Caco-2 (cell line): ENCODE data around the gene PRPS1. TPM values are rescaled to one million over a fixed set of nuclear protein-coding genes. Genes with fewer than 3 reads are reported as not detected.
A peak's percentile ranks its signal among the peaks of the same experiment; 100 is the strongest.

Experiments
- BruUV-seq: library from RNA; stranded (reverse); fragments of 400-500 nt; replicated peaks from 2 replicates; lab custom pipeline; 2021; lab: Mats Ljungman, UMichigan
- CTCF ChIA-PET: fragments of 300-600 bp; sonication (Branson Sonifier 250); formaldehyde crosslinking; loops from one replicate; lab custom pipeline; 2022; ENCODE audit warnings: antibody characterized with exemption; lab: Charles Lee
- POLR2A ChIA-PET: fragments of 300-600 bp; sonication (Branson Sonifier 250); formaldehyde crosslinking; loops from one replicate; lab custom pipeline; 2022; ENCODE audit warnings: antibody characterized with exemption; lab: Charles Lee
- DNase-seq, 2 experiments: peaks; one replicate each; pipeline versions ENCODE4 v3.0.0 to v3.0.0-alpha.2; 2020 to 2022
- H3K27me3 ChIP-seq: replicated peaks from 2 replicates; pipeline ENCODE4 v1.6.0; 2011; ENCODE audit warnings: low read length; ENCODE audit not compliant: control insufficient read depth, insufficient read depth
- H3K36me3 ChIP-seq: 2 replicates; pipeline ENCODE4 v1.5.1; 2011; ENCODE audit warnings: low read length; ENCODE audit not compliant: control insufficient read depth, insufficient read depth
- H3K4me1 ChIP-seq: fragments of 250-450 bp; sonication (Bioruptor Pico); 2 replicates; pipeline ENCODE4 v1.5.1; 2020; ENCODE audit warnings: mild to moderate bottlenecking
- H3K4me3 ChIP-seq: 2 replicates; pipeline ENCODE4 v1.5.1; 2011; ENCODE audit warnings: low read depth, mild to moderate bottlenecking, control low read depth, low read length
- H3K9me3 ChIP-seq: fragments of 250-450 bp; sonication (Bioruptor Pico); 2 replicates; pipeline ENCODE4 v1.5.1; 2020; ENCODE audit warnings: mild to moderate bottlenecking, moderate library complexity
- H3K27ac Mint-ChIP-seq: one replicate; pipeline ENCODE4 v1.8.0; 2022; ENCODE audit warnings: mixed read lengths; ENCODE audit not compliant: unreplicated experiment
- H3K27me3 Mint-ChIP-seq: one replicate; pipeline ENCODE4 v1.8.0; 2022; ENCODE audit warnings: mixed read lengths; ENCODE audit not compliant: insufficient read depth, unreplicated experiment
- H3K36me3 Mint-ChIP-seq: one replicate; pipeline ENCODE4 v1.8.0; 2022; ENCODE audit warnings: mild to moderate bottlenecking, mixed read lengths; ENCODE audit not compliant: insufficient read depth, unreplicated experiment
- H3K4me1 Mint-ChIP-seq: one replicate; pipeline ENCODE4 v1.8.0; 2022; ENCODE audit warnings: low read depth, mixed read lengths; ENCODE audit not compliant: unreplicated experiment
- H3K4me3 Mint-ChIP-seq: one replicate; pipeline ENCODE4 v1.8.0; 2022; ENCODE audit warnings: mild to moderate bottlenecking, moderate library complexity, mixed read lengths; ENCODE audit not compliant: unreplicated experiment
- H3K9me3 Mint-ChIP-seq: one replicate; pipeline ENCODE4 v1.8.0; 2022; ENCODE audit warnings: mixed read lengths; ENCODE audit not compliant: unreplicated experiment
- CTCF ChIP-seq, 2 experiments: fragments of 200-600 bp in 1 of 2; IDR thresholded peaks; 1 replicate in 1 of 2; 2 replicates in 1 of 2; pipeline versions ENCODE4 v1.5.1 to v1.8.0; 2011 to 2022; ENCODE audit warnings: antibody characterized with exemption in 1 of 2, control low read depth in 1 of 2, inconsistent platforms in 1 of 2, low read depth in 1 of 2, low read length in 1 of 2, mild to moderate bottlenecking in 1 of 2, moderate library complexity in 1 of 2; ENCODE audit not compliant: insufficient read depth in 1 of 2, severe bottlenecking in 1 of 2, unreplicated experiment in 1 of 2
- intact Hi-C: fragments of 100-400 bp; cut with micrococcal nuclease; formaldehyde crosslinking; loops from one replicate; pipeline ENCODE4 v1.10.0; 2022; ENCODE audit not compliant: unreplicated experiment
- total RNA-seq: library from RNA; stranded (reverse); gene quantifications from 2 replicates; pipeline ENCODE4 v1.2.3, GENCODE V29; 2022

The PRPS1 gene
- total RNA-seq, 1 experiment from 2014 or later, result 34.3 TPM

- Mint-ChIP-seq H3K9me3 (no peaks in the 10 kb centered on the region), H3K27ac (no peak overlapping the region), H3K4me3 (no peak overlapping the region), H3K27me3 (no peaks in the 10 kb centered on the region), H3K36me3 (no peaks in the 10 kb centered on the region), H3K4me1 (no peaks in the 10 kb centered on the region)
- Histone ChIP-seq H3K36me3 (no peaks in the 10 kb centered on the region), H3K4me3 (no peak overlapping the region), H3K9me3 (no peaks in the 10 kb centered on the region), H3K4me1 (no peaks in the 10 kb centered on the region), H3K27me3 (no peaks in the 10 kb centered on the region)
- ChIA-PET POLR2A (no interaction called here), CTCF (interaction anchor here (1.3 to 2.1 kb wide), 2 partner anchors 116 to 118 kb away, joined by 6 to 9 read pairs; partner anchors contain the start of genes NCBP2L and TSC22D3)
- BruUV-seq, result no TSS peak
- intact Hi-C loops, result loop anchor here (1.0 to 5.0 kb wide), 4 partner anchors 59 to 413 kb away; partner anchors contain the start of gene NCBP2L
- DNase-seq, result no peak
- no peak for TF ChIP-seq CTCF (IDR thresholded peaks at IDR 0.05; ENCODE audit: insufficient read depth in 1 of 2, low read depth in 1 of 2, low read length in 1 of 2, severe bottlenecking in 1 of 2, unreplicated experiment in 1 of 2)
Observed at GRCh38 chrX:107659286-107659685, 31.0 kb downstream of the PRPS1 start.

GRCh38 chrX:107659768-107660167, 31.5 kb downstream of the PRPS1 start:
- peak in 1 of 2 experiments; percentile 10 for DNase-seq
- Mint-ChIP-seq H3K4me3 (no peak overlapping the region), H3K36me3 (no peaks in the 10 kb centered on the region), H3K4me1 (no peaks in the 10 kb centered on the region), H3K27me3 (no peaks in the 10 kb centered on the region), H3K9me3 (no peaks in the 10 kb centered on the region), H3K27ac (no peak overlapping the region)
- Histone ChIP-seq H3K4me1 (no peaks in the 10 kb centered on the region), H3K27me3 (no peaks in the 10 kb centered on the region), H3K36me3 (no peaks in the 10 kb centered on the region), H3K4me3 (no peak overlapping the region), H3K9me3 (no peaks in the 10 kb centered on the region)
- intact Hi-C loops, result loop anchor here (1.0 to 5.0 kb wide), 4 partner anchors 59 to 413 kb away; partner anchors contain the start of gene NCBP2L
- ChIA-PET POLR2A (no interaction called here), CTCF (interaction anchor here (1.3 to 2.1 kb wide), 2 partner anchors 116 to 117 kb away, joined by 6 to 9 read pairs; partner anchors contain the start of genes NCBP2L and TSC22D3)
- no TSS peak for BruUV-seq
- TF ChIP-seq CTCF (IDR thresholded peaks at IDR 0.05; ENCODE audit: insufficient read depth in 1 of 2, low read depth in 1 of 2, low read length in 1 of 2, severe bottlenecking in 1 of 2, unreplicated experiment in 1 of 2), result peak; percentile 42 to 71

GRCh38 chrX:107662145-107662544, 33.8 kb downstream of the PRPS1 start:
- no TSS peak for BruUV-seq

More at GRCh38 chrX:107662145-107662544, 33.8 kb downstream of the PRPS1 start:
- Mint-ChIP-seq H3K27me3 (no peaks in the 10 kb centered on the region), H3K36me3 (no peaks in the 10 kb centered on the region), H3K4me1 (no peaks in the 10 kb centered on the region), H3K9me3 (no peaks in the 10 kb centered on the region), H3K4me3 (no peak overlapping the region), H3K27ac (no peak overlapping the region)
- DNase-seq, result no peak
- TF ChIP-seq CTCF (IDR thresholded peaks at IDR 0.05; ENCODE audit: insufficient read depth in 1 of 2, low read depth in 1 of 2, low read length in 1 of 2, severe bottlenecking in 1 of 2, unreplicated experiment in 1 of 2), result no peak
- Histone ChIP-seq H3K4me3 (no peak overlapping the region), H3K4me1 (no peaks in the 10 kb centered on the region), H3K36me3 (no peaks in the 10 kb centered on the region), H3K9me3 (no peaks in the 10 kb centered on the region), H3K27me3 (no peaks in the 10 kb centered on the region)
- intact Hi-C loops, result no loop called here
- POLR2A ChIA-PET, result no interaction called here
- CTCF ChIA-PET, result interaction anchor here (0.9 kb wide), 1 partner anchor 115 kb away, joined by 3 read pairs; the partner anchor contains the start of gene NCBP2L
